Measurements from ENCODE around the gene DNAJC15.

DNA sequence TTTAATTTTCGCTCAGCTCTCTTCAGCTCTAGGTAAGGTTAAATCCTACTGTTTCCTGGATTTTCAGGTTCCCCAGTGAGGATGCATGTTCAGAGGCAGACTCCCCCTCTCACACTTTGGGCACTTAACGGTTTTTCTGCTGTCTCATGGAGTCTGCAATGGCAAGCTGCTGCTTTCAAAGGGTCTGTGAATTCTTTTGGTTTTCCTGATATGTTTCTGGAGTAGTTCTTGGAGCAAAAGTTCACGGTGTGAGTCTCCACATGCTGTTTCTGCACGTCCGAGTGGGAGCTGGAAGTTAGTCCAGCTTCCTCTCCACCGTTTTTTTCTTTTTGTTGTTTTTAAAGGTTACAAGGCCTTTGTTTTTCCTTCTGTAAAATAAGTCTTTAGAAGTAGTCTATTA lies 35.4 kb downstream of the DNAJC15 start:
- TF ChIP-seq CTCF (conservative IDR thresholded peaks at IDR 0.05; ENCODE audit: low read depth, low read length) (no peak), EZH2 (IDR thresholded peaks at IDR 0.05; ENCODE audit: low read length, unreplicated experiment) (no peak), EZH2phosphoT487 (IDR thresholded peaks at IDR 0.05; ENCODE audit: borderline replicate concordance, low read length) (no peak)
